ENCODE measurements around the gene WAC. TPM values are rescaled to one million over a fixed set of nuclear protein-coding genes. Genes with fewer than 3 reads are reported as not detected.
"Not testable (repeated sequence)": the region's sequence is repeated elsewhere in the genome, so short reads cannot be mapped to it uniquely, and the experiment has no call there.

The WAC gene
- total and polyA plus RNA-seq, 4 donors, result 53.7 to 149 (median 90.2) TPM

DNA sequence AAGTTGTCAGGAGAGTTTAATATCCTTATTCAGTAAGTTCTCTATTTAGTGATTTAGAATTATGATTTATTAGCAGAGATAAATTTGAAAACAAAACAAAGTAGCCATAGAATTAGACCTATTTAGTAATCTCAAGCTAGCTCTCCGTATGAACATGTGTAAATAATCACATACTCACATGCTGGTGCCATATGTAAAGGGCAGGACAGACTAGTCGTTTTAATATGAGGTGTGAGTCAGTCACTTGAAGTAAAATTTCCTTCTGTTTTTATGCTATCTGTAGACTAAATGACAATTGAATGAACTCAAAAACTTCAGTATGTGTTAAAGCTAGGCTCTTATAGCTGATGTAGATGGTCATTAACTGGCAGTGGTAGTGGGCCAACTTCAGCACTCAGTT lies 67.1 kb downstream of the WAC start:
- H3K9me3 ChIP-seq (ENCODE audit: control insufficient read depth, low read length), result no peaks in the 10 kb centered on the region

DNA sequence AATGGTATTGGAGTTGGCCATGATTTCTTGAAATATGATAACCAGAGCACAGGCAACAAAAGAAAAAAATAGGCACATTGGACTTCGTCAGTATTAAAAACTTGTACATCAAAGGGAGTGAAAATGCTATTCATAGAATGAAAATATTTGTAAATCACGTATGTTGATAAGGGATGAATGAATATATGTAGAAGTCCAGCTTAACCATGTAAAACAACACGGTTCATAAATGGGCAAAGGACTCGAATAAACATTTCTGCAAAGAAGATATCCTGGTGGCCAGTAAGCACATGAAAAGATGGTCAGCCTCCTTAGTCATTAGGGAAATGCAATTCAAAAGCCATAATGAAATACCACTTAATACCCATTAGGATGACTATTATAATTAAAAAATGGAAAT lies 68.1 kb downstream of the WAC start:
- Histone ChIP-seq H3K27ac (ENCODE audit: low read depth in 1 of 2, low read length in 2 of 2) (no peak overlapping the region), H3K36me3 (ENCODE audit: control insufficient read depth in 1 of 2, insufficient read depth in 2 of 2, low read length in 1 of 2) (no peaks in the 10 kb centered on the region), H3K27me3 (ENCODE audit: control insufficient read depth in 1 of 2, insufficient read depth in 2 of 2, low read length in 1 of 2) (no peaks in the 10 kb centered on the region), H3K4me3 (ENCODE audit: low read length in 2 of 2) (no peak overlapping the region), H3K9me3 (ENCODE audit: control insufficient read depth, low read length) (no peaks in the 10 kb centered on the region), H3K4me1 (ENCODE audit: control insufficient read depth in 1 of 2, insufficient read depth in 2 of 2, low read length in 2 of 2) (peaks cover 0 to 2% of the 10 kb centered on the region in 2 donors)
- intact Hi-C loops (cut with DNase I), result no loop called here
- WGBS, 2 donors, result 85 to 87% methylated on average over 4 of the region's 4 CpGs
- DNase-seq, result no peak
- no peak for ATAC-seq (ENCODE audit: low FRiP score)

More for the DNA sequence above, 67.1 kb downstream of the WAC start:
- Histone ChIP-seq H3K4me3 (ENCODE audit: low read length in 2 of 2) (no peak overlapping the region), H3K36me3 (ENCODE audit: control insufficient read depth in 1 of 2, insufficient read depth in 2 of 2, low read length in 1 of 2) (no peaks in the 10 kb centered on the region), H3K27ac (ENCODE audit: low read depth in 1 of 2, low read length in 2 of 2) (no peak overlapping the region), H3K27me3 (ENCODE audit: control insufficient read depth in 1 of 2, insufficient read depth in 2 of 2, low read length in 1 of 2) (no peaks in the 10 kb centered on the region), H3K4me1 (ENCODE audit: control insufficient read depth in 1 of 2, insufficient read depth in 2 of 2, low read length in 2 of 2) (peaks cover 0 to 2% of the 10 kb centered on the region in 2 donors)
- 74 to 76% methylated on average over 2 of the region's 2 CpGs for WGBS, 2 donors
- no peak for ATAC-seq (ENCODE audit: low FRiP score)
- no peak for DNase-seq
- intact Hi-C loops (cut with DNase I), result no loop called here

DNA sequence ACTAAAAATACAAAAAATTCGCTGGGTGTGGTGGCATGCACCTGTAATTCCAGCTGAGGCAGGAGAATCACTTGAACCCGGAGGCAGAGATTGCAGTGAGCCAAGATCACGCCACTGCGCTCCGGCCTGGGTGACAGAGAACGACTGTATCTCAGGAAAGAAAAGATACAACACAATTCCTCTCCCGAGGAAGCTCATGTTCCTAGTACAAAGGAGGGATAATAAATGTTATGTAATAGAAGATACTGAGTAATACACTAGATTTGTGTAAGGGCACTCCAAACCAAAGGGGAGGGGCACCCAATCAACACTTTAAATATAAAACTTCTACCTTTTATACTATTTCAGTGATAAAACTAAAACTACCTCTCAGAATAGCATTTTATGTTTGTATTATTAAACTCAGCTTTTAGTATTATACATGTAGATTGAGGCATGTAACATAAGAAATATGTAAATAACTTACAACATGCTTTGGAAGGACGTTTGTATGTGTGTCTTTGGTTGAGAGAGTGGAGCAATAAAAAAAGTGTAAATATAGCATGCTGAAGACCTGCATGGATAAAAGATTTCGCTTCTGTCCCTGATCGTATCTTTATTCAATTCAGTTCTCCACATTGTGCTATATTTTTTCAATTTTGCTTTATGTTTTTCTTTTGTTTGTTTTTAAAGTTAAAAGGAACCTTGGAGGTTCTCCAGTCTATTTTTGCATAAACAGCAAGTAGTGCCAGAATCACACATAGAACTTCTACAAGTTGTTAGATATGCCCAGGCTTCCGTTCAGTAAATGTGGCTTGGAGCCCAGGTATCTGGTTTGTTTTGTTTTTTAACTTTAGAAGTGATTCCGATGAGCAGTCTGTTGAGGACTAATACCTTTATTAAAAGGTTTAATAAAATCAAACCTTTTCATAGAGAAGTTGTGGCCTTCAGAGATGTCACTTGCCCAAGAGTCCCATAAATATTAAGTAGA lies 71.9 kb downstream of the WAC start:
- Histone ChIP-seq H3K36me3 (ENCODE audit: control insufficient read depth in 1 of 2, insufficient read depth in 2 of 2, low read length in 1 of 2) (peaks cover 0 to 2% of the 10 kb centered on the region in 2 donors), H3K4me1 (ENCODE audit: control insufficient read depth in 1 of 2, insufficient read depth in 2 of 2, low read length in 2 of 2) (no peaks in the 10 kb centered on the region), H3K4me3 (ENCODE audit: low read length in 2 of 2) (no peak overlapping the region), H3K27me3 (ENCODE audit: control insufficient read depth in 1 of 2, insufficient read depth in 2 of 2, low read length in 1 of 2) (no peaks in the 10 kb centered on the region), H3K27ac (ENCODE audit: low read depth in 1 of 2, low read length in 2 of 2) (no peak overlapping the region), H3K9me3 (ENCODE audit: control insufficient read depth, low read length) (no peaks in the 10 kb centered on the region)
- DNase-seq (no peak), ATAC-seq (ENCODE audit: low FRiP score) (no peak)
- WGBS, 2 donors, result 63% methylated on average over 12 of the region's 12 CpGs
- intact Hi-C loops (cut with DNase I), result no loop called here

DNA sequence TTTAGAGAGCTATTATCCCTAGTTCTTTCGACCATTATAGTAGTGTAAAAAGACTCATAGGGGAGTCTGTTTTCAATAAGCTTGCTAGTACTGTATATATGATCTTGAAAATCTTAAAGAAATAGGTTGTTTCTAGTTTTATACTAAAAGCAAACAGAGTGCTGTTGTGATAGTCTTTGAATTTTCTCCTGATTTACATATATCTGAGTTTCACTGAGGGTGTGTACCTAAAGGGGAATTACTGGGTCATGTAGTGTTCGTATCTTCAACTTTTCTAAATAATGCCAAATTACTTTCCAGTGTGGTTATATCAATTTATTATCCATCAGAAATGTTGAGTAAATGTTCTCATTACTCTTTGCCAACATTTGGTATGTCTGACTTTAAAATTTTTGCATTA lies 73.7 kb downstream of the WAC start:
- Histone ChIP-seq H3K9me3 (ENCODE audit: control insufficient read depth, low read length) (no peaks in the 10 kb centered on the region), H3K4me1 (ENCODE audit: control insufficient read depth in 1 of 2, insufficient read depth in 2 of 2, low read length in 2 of 2) (no peaks in the 10 kb centered on the region), H3K36me3 (ENCODE audit: control insufficient read depth in 1 of 2, insufficient read depth in 2 of 2, low read length in 1 of 2) (peaks cover 0 to 5% of the 10 kb centered on the region in 2 donors), H3K27me3 (ENCODE audit: control insufficient read depth in 1 of 2, insufficient read depth in 2 of 2, low read length in 1 of 2) (no peaks in the 10 kb centered on the region), H3K27ac (ENCODE audit: low read depth in 1 of 2, low read length in 2 of 2) (no peak overlapping the region), H3K4me3 (ENCODE audit: low read length in 2 of 2) (no peak overlapping the region)
- no peak for ATAC-seq (ENCODE audit: low FRiP score)
- DNase-seq, result no peak
- WGBS, 2 donors, result 88% methylated on average over 2 of the region's 2 CpGs
- intact Hi-C loops (cut with DNase I), result no loop called here

DNA sequence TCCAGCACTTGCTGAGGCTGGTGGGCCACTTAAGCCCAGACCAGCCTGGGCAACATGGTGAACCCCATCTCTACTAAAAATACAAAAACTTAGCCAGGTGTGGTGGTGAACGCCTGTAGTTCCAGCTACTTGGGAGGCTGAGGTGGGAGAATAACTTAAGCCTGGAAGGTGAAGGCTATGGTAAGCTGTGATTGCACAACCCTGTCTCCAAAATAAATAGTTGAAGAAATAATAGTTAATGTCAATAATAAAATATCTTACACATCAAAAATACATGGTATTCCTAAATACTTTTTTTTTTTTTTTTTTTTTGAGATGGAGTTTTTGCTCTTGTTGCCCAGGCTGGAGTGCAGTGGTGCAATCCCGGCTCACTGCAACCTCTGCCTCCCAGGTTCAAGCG lies 76.7 kb downstream of the WAC start:
- H3K4me3 ChIP-seq (ENCODE audit: low read length in 2 of 2); H3K27ac ChIP-seq (ENCODE audit: low read depth in 1 of 2, low read length in 2 of 2); ATAC-seq (ENCODE audit: low FRiP score); H3K9me3 ChIP-seq (ENCODE audit: control insufficient read depth, low read length); H3K27me3 ChIP-seq (ENCODE audit: control insufficient read depth in 1 of 2, insufficient read depth in 2 of 2, low read length in 1 of 2); H3K4me1 ChIP-seq (ENCODE audit: control insufficient read depth in 1 of 2, insufficient read depth in 2 of 2, low read length in 2 of 2); DNase-seq; intact Hi-C loops (cut with DNase I); H3K36me3 ChIP-seq (ENCODE audit: control insufficient read depth in 1 of 2, insufficient read depth in 2 of 2, low read length in 1 of 2): not testable (repeated sequence)
- 67 to 79% methylated on average over 3 of the region's 3 CpGs for WGBS, 2 donors

DNA sequence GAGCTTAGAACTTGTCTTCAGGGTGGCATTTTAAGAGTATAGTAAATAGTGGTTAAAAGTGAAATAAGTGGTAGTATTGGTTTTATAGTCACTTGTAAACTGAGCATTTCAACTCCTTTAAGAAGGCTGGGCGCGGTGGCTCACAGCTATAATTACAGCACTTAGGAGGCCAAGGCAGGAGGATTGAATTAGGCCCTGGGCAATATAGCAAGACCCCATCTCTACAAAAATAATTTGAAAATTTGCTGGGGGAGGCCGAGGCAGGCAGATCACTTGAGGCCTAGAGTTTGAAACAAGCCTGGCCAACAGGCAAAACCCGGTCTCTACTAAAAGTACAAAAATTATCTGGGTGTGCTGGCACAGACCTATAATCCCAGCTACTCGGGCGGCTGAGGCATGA lies 80.0 kb downstream of the WAC start:
- 83% methylated on average over 6 of the region's 6 CpGs for WGBS, 2 donors
- no peak for DNase-seq
- Histone ChIP-seq H3K9me3 (ENCODE audit: control insufficient read depth, low read length) (no peaks in the 10 kb centered on the region), H3K27ac (ENCODE audit: low read depth in 1 of 2, low read length in 2 of 2) (no peak overlapping the region), H3K27me3 (ENCODE audit: control insufficient read depth in 1 of 2, insufficient read depth in 2 of 2, low read length in 1 of 2) (no peaks in the 10 kb centered on the region), H3K36me3 (ENCODE audit: control insufficient read depth in 1 of 2, insufficient read depth in 2 of 2, low read length in 1 of 2) (peaks cover 0 to 11% of the 10 kb centered on the region in 2 donors), H3K4me1 (ENCODE audit: control insufficient read depth in 1 of 2, insufficient read depth in 2 of 2, low read length in 2 of 2) (no peaks in the 10 kb centered on the region), H3K4me3 (ENCODE audit: low read length in 2 of 2) (no peak overlapping the region)
- ATAC-seq (ENCODE audit: low FRiP score), result no peak
- intact Hi-C loops (cut with DNase I), result no loop called here

DNA sequence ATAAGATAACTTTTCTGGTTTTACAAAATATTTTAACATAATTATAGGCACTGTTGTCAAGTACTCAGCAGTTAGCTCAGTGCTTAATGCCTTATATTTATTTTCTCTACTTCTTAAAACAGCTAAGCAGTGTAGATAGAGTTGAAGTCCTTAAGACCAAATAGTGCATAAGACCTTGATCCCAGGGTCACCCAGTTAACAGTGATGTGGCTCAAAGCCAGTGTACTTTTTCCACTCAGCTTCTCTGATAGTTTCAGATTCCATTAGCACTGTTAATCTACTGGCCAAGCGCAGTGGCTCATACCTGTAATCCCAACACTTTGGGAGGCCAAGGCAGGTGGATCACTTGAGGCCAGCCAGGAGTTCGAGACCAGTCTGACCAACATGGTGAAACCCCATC lies 83.6 kb downstream of the WAC start:
- Histone ChIP-seq H3K36me3 (ENCODE audit: control insufficient read depth in 1 of 2, insufficient read depth in 2 of 2, low read length in 1 of 2) (peaks cover 3 to 6% of the 10 kb centered on the region in 2 donors), H3K9me3 (ENCODE audit: control insufficient read depth, low read length) (no peaks in the 10 kb centered on the region), H3K27ac (ENCODE audit: low read depth in 1 of 2, low read length in 2 of 2) (no peak overlapping the region), H3K4me3 (ENCODE audit: low read length in 2 of 2) (no peak overlapping the region), H3K4me1 (ENCODE audit: control insufficient read depth in 1 of 2, insufficient read depth in 2 of 2, low read length in 2 of 2) (no peaks in the 10 kb centered on the region), H3K27me3 (ENCODE audit: control insufficient read depth in 1 of 2, insufficient read depth in 2 of 2, low read length in 1 of 2) (no peaks in the 10 kb centered on the region)
- ATAC-seq (ENCODE audit: low FRiP score) (no peak), DNase-seq (no peak)
- WGBS, 2 donors, result 95 to 98% methylated on average over 2 of the region's 2 CpGs
- intact Hi-C loops (cut with DNase I), result loop anchor here in 1 of 2 donors (5.0 kb wide), 1 partner anchor 64 kb away; no protein-coding TSS in a partner anchor

DNA sequence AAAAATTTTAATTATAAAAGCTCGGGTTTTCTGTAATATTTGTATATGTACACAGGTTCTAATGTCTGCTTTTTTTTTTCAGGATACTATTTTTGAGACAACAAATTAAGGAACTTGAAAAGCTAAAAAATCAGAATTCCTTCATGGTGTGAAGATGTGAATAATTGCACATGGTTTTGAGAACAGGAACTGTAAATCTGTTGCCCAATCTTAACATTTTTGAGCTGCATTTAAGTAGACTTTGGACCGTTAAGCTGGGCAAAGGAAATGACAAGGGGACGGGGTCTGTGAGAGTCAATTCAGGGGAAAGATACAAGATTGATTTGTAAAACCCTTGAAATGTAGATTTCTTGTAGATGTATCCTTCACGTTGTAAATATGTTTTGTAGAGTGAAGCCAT lies 86.5 kb downstream of the WAC start:
- 85 to 87% methylated on average over 4 of the region's 4 CpGs for WGBS, 2 donors

DNA sequence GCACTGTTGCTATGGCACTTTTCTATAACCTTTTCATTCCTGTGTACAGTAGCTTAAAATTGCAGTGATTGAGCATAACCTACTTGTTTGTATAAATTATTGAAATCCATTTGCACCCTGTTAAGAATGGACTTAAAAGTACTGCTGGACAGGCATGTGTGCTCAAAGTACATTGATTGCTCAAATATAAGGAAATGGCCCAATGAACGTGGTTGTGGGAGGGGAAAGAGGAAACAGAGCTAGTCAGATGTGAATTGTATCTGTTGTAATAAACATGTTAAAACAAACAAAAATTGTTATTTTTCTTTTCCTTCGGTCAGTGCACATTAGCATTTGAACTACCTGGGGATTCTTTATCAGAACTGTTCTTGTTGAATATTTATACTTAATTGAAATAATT lies 87.3 kb downstream of the WAC start:
- Histone ChIP-seq H3K4me3 (ENCODE audit: low read length in 2 of 2) (no peak overlapping the region), H3K27me3 (ENCODE audit: control insufficient read depth in 1 of 2, insufficient read depth in 2 of 2, low read length in 1 of 2) (no peaks in the 10 kb centered on the region), H3K4me1 (ENCODE audit: control insufficient read depth in 1 of 2, insufficient read depth in 2 of 2, low read length in 2 of 2) (no peaks in the 10 kb centered on the region), H3K9me3 (ENCODE audit: control insufficient read depth, low read length) (no peaks in the 10 kb centered on the region), H3K36me3 (ENCODE audit: control insufficient read depth in 1 of 2, insufficient read depth in 2 of 2, low read length in 1 of 2) (peaks cover 3 to 5% of the 10 kb centered on the region in 2 donors), H3K27ac (ENCODE audit: low read depth in 1 of 2, low read length in 2 of 2) (no peak overlapping the region)
- intact Hi-C loops (cut with DNase I), result no loop called here
- WGBS, 2 donors, result 75 to 90% methylated on average over 2 of the region's 2 CpGs
- ATAC-seq (ENCODE audit: low FRiP score), result no peak
- no peak for DNase-seq

More for the DNA sequence above, 86.5 kb downstream of the WAC start:
- Histone ChIP-seq H3K27ac (ENCODE audit: low read depth in 1 of 2, low read length in 2 of 2) (no peak overlapping the region), H3K4me1 (ENCODE audit: control insufficient read depth in 1 of 2, insufficient read depth in 2 of 2, low read length in 2 of 2) (no peaks in the 10 kb centered on the region), H3K27me3 (ENCODE audit: control insufficient read depth in 1 of 2, insufficient read depth in 2 of 2, low read length in 1 of 2) (no peaks in the 10 kb centered on the region), H3K9me3 (ENCODE audit: control insufficient read depth, low read length) (no peaks in the 10 kb centered on the region), H3K36me3 (ENCODE audit: control insufficient read depth in 1 of 2, insufficient read depth in 2 of 2, low read length in 1 of 2) (peaks cover 3 to 5% of the 10 kb centered on the region in 2 donors), H3K4me3 (ENCODE audit: low read length in 2 of 2) (no peak overlapping the region)
- ATAC-seq (ENCODE audit: low FRiP score) (no peak), DNase-seq (no peak)
- intact Hi-C loops (cut with DNase I), result loop anchor here in 1 of 2 donors (5.0 kb wide), 1 partner anchor 67 kb away; no protein-coding TSS in a partner anchor
